Right atrium auricular region (tissue), 2 donors: ENCODE data around the gene SATB2. TPM values are rescaled to one million over a fixed set of nuclear protein-coding genes. Genes with fewer than 3 reads are reported as not detected.

Experiments used
- DNase-seq: peaks from one replicate; pipeline ENCODE4 v3.0.0-alpha.2; 2019; ENCODE audit warnings: low spot score
- H3K27ac ChIP-seq, 2 donors: fragments of 200-600 bp; sonication (generic); 1 replicate in 1 of 2; 2 replicates in 1 of 2; pipeline ENCODE4 v1.5.1; 2016 to 2019
- H3K27me3 ChIP-seq, 2 donors: fragments of 200-600 bp; sonication (generic); one replicate each; pipeline versions ENCODE4 v1.5.1 to v1.6.0; 2017 to 2019
- H3K36me3 ChIP-seq: fragments of 200-600 bp; sonication (generic); one replicate; pipeline ENCODE4 v1.5.1; 2016
- H3K4me1 ChIP-seq, 2 donors: fragments of 200-600 bp; sonication (generic); one replicate each; pipeline versions ENCODE4 v1.5.1 to v1.6.0; 2017 to 2019
- H3K4me3 ChIP-seq, 2 donors: fragments of 200-600 bp; sonication (generic); 1 replicate in 1 of 2; 2 replicates in 1 of 2; pipeline ENCODE4 v1.5.1; 2017 to 2019; ENCODE audit warnings: mild to moderate bottlenecking in 1 of 2, moderate library complexity in 1 of 2
- H3K9me3 ChIP-seq, 2 donors: fragments of 200-600 bp; sonication (generic); one replicate each; pipeline ENCODE4 v1.5.1; 2019
- total RNA-seq, 2 donors: library from RNA; depleted of rRNA; stranded (reverse); fragments of >200 nt; gene quantifications; one replicate each; pipeline ENCODE4 v1.1.0, GENCODE V29; 2016
- TF ChIP-seq, protein P1 (sequence below), 2 donors: fragments of 200-600 bp; sonication (generic); IDR thresholded peaks; one replicate each; pipeline ENCODE4 v1.5.1; 2019; ENCODE audit warnings: antibody characterized with exemption in 2 of 2

Gene SATB2
- total RNA-seq, 2 donors from 2014 or later: 1.0 to 1.2 TPM

DNA sequence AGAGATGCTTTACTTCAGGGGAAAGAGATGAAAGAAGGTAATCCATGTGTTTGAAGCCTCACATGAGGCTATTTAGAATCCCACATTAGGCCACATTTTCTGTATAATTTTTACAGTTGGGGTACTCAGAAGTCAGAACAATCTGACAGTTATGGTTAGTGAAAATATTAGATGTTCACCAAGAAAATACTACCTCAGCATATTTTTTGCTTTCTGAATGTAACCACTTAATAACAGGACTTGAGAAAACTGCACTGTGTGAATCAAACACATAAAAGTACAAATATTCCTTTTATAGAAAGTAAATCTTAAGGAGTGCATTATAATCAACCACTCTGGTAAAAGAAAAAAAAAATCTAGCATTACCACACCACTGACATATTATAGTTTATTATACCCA, 169.3 kb downstream of the SATB2 start:
- Histone ChIP-seq H3K27ac (no peak overlapping the region), H3K4me1 (no peaks in the 10 kb centered on the region), H3K36me3 (no peaks in the 10 kb centered on the region), H3K9me3 (no peaks in the 10 kb centered on the region), H3K27me3 (no peaks in the 10 kb centered on the region), H3K4me3 (no peak overlapping the region)
- DNase-seq: no peak
- TF ChIP-seq, protein P1, sequence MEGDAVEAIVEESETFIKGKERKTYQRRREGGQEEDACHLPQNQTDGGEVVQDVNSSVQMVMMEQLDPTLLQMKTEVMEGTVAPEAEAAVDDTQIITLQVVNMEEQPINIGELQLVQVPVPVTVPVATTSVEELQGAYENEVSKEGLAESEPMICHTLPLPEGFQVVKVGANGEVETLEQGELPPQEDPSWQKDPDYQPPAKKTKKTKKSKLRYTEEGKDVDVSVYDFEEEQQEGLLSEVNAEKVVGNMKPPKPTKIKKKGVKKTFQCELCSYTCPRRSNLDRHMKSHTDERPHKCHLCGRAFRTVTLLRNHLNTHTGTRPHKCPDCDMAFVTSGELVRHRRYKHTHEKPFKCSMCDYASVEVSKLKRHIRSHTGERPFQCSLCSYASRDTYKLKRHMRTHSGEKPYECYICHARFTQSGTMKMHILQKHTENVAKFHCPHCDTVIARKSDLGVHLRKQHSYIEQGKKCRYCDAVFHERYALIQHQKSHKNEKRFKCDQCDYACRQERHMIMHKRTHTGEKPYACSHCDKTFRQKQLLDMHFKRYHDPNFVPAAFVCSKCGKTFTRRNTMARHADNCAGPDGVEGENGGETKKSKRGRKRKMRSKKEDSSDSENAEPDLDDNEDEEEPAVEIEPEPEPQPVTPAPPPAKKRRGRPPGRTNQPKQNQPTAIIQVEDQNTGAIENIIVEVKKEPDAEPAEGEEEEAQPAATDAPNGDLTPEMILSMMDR (IDR thresholded peaks at IDR 0.05): no peak

DNA sequence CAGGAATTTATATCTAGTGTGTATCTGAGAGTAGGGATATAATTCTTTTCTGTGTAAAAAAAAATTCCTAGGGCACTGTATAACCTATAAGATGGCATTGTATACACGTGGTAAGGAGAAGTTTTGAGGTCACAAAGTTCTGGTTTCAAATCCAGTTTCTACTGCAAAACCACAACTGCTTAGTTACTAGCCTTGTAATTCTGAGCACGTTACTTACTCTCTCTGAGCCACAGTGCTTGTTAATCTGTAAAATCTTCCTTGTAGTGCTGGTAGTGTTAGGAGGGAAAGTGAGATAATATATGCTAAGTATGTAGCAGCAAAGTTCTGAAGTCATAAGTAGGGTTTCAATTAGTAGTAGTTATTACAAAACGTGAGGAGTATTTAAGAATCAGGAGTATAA, 175.4 kb downstream of the SATB2 start:
- Histone ChIP-seq H3K36me3 (no peaks in the 10 kb centered on the region), H3K4me1 (no peaks in the 10 kb centered on the region), H3K4me3 (no peak overlapping the region), H3K27ac (no peak overlapping the region), H3K27me3 (no peaks in the 10 kb centered on the region), H3K9me3 (no peaks in the 10 kb centered on the region)
- DNase-seq: no peak
- TF ChIP-seq, protein P1 (IDR thresholded peaks at IDR 0.05): no peak

DNA sequence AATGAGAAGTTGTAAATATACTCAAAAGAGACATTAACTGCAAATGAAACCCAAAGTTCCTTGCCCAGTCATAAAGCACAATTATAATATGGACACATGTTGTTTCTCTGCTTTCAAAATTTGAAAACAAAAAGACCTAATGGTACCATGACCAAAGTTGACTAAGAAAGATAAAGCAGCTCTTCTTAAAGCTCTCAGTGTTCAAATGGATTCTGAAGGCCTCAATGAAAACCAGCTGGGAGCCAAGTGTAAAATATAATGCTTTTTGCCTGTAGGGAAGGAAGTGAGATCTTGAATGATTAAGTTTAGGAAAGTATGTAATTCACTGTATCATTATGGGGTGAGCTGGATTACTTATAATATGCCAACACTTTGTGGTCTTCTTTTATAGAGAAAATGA, 178.6 kb downstream of the SATB2 start:
- H3K27ac ChIP-seq: no peak overlapping the region
- DNase-seq: no peak
- TF ChIP-seq, protein P1 (IDR thresholded peaks at IDR 0.05): no peak
- H3K9me3 ChIP-seq: no peaks in the 10 kb centered on the region
- no peak overlapping the region for H3K4me3 ChIP-seq
- no peaks in the 10 kb centered on the region for H3K4me1 ChIP-seq
- no peaks in the 10 kb centered on the region for H3K27me3 ChIP-seq
- no peaks in the 10 kb centered on the region for H3K36me3 ChIP-seq

DNA sequence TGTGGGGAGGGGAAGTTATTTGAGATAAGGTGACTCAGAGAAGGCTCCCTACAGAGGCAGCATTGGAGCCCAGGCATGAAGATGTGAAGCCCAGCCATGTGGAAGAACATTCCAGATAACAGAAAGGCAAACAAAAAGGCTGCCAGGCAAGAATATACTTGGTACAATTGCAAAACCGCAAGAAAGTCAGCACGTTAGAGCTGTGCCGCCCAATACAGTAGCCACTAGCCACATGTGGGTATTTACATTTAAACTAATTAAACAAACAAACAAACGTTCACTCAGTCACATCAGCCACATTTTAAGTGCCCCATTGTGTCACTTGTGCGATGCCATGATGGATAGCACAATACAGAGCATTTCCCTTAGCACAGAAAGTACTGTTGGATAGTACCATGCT, 179.6 kb downstream of the SATB2 start:
- no peak overlapping the region for H3K4me3 ChIP-seq
- no peaks in the 10 kb centered on the region for H3K4me1 ChIP-seq
- H3K9me3 ChIP-seq: no peaks in the 10 kb centered on the region
- no peaks in the 10 kb centered on the region for H3K27me3 ChIP-seq
- H3K36me3 ChIP-seq: no peaks in the 10 kb centered on the region
- TF ChIP-seq, protein P1 (IDR thresholded peaks at IDR 0.05): no peak
- DNase-seq: no peak
- no peak overlapping the region for H3K27ac ChIP-seq

DNA sequence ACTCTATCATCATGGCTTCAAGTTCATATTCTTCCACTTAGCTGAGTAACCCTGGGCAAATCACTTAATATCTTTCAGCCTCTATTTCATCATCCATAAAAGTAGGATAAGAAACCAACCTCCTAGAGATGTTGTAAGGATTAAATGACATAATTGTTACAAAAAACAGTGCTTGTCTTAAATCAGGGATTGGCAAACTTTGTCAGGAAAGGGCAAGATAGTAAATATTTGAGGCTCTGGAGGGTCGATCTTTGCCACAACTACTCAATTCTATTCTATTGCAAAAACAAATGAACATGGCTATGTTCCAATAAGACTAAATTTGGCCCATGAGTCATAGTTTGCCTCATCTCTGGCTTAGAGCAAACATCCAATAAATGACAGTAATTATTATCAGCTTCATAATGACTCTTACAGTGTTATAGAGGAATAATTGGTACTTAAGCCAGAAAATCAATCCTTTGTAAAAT, 184.7 kb downstream of the SATB2 start:
- no peak for DNase-seq
- no peaks in the 10 kb centered on the region for H3K9me3 ChIP-seq
- H3K27ac ChIP-seq: no peak overlapping the region
- TF ChIP-seq, protein P1 (IDR thresholded peaks at IDR 0.05): no peak
- H3K4me3 ChIP-seq: no peak overlapping the region
- H3K4me1 ChIP-seq: no peaks in the 10 kb centered on the region
- H3K36me3 ChIP-seq: no peaks in the 10 kb centered on the region
- H3K27me3 ChIP-seq: no peaks in the 10 kb centered on the region

DNA sequence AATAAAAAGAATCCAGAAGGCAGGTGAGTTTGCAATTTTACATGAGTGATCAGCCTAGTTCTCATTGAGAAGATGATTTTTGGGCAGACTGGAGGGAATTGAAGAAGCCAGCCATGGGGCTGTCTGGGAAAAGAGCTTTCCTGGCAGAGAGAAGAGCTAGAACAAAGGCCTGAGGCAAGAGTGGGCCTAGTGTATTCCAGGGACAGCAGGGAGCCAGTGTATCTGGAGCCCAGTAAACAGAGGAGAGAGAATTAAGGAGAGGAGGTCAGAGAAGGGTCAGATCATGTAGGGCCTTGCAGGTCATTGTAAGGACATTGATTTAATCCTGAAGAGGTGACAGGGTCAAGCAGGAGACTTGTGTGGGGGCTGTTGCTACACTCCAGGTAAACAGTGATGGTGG, 195.8 kb downstream of the SATB2 start:
- no peaks in the 10 kb centered on the region for H3K36me3 ChIP-seq
- DNase-seq: no peak
- H3K4me1 ChIP-seq: no peaks in the 10 kb centered on the region
- peaks cover 0 to 22% of the 10 kb centered on the region in 2 donors for H3K9me3 ChIP-seq
- no peak overlapping the region for H3K4me3 ChIP-seq
- no peaks in the 10 kb centered on the region for H3K27me3 ChIP-seq
- TF ChIP-seq, protein P1 (IDR thresholded peaks at IDR 0.05): no peak
- no peak overlapping the region for H3K27ac ChIP-seq
